ENCODE results near the gene CAPNS1.
"Not testable (repeated sequence)": the region's sequence is repeated elsewhere in the genome, so short reads cannot be mapped to it uniquely, and the experiment has no call there.

CAPNS1 gene

DNA sequence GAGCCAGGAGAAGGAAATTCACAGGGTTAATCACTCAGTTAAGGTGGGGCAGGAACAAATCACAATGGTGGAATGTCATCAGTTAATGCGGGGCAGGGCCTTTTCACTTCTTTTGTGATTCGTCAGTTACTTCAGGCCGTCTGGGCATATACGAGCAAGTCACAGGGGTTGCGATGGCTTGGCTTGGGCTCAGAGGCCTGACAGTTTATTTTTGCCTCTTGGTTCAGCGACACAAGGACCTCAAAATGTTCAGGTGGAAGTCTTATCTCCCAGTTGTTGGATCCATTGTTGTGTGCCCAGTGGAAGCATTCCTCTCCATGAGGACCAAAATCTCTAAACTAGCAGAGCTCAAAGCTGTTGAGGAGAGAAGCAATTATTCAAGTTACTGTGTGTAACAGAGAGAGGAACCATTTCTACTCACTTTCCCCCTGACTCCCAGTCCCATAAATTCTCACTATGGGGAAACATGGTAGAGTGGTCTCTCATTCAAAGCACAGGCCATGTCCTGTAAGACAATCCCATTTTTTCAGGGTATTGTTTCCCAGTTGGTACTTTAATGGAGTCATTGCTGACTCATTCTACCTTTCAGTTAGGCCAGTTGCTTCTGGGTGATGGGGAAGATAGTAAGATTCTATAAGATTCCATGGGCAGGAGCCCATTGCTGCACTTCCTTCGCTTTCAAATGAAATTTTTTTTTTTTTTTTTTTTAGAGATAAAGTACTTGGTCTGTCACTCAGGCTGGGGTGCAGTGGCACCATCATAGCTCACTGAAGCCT is 21.1 kb downstream of the CAPNS1 start:
- in situ Hi-C loops (cut with HindIII; ENCODE audit: low sequenced_read_pairs) = no loop called here
- DNase-seq (ENCODE audit: low read depth, low spot score) = no peak
- TF ChIP-seq, protein P1, sequence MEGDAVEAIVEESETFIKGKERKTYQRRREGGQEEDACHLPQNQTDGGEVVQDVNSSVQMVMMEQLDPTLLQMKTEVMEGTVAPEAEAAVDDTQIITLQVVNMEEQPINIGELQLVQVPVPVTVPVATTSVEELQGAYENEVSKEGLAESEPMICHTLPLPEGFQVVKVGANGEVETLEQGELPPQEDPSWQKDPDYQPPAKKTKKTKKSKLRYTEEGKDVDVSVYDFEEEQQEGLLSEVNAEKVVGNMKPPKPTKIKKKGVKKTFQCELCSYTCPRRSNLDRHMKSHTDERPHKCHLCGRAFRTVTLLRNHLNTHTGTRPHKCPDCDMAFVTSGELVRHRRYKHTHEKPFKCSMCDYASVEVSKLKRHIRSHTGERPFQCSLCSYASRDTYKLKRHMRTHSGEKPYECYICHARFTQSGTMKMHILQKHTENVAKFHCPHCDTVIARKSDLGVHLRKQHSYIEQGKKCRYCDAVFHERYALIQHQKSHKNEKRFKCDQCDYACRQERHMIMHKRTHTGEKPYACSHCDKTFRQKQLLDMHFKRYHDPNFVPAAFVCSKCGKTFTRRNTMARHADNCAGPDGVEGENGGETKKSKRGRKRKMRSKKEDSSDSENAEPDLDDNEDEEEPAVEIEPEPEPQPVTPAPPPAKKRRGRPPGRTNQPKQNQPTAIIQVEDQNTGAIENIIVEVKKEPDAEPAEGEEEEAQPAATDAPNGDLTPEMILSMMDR (IDR thresholded peaks at IDR 0.05; ENCODE audit: low read depth, low read length) = no peak
- no peak overlapping the region for H3K4me3 ChIP-seq (ENCODE audit: low read depth, low read length)

DNA sequence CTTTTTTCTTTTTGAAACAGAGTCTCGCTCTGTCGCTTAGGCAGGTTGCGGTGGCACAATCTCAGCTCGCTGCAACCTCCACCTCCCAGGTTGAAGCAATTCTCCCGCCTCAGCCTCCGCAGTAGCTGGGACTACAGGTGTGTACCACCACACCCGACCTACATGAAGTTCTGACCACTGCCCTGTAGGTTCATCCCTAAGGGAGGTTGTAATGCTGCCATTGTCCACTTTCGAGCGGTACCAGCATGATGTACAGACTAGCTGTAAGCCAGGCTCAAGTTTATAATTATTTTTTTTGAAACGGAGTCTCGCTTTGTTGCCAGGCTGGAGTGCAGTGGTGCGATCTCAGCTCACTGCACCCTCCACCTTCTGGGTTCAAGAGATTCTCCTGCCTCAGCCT is 23.9 kb downstream of the CAPNS1 start:
- TF ChIP-seq, protein P1 (IDR thresholded peaks at IDR 0.05; ENCODE audit: low read depth, low read length) = no peak
- in situ Hi-C loops (cut with HindIII; ENCODE audit: low sequenced_read_pairs) = no loop called here
- no peak for DNase-seq (ENCODE audit: low read depth, low spot score)
- H3K4me3 ChIP-seq (ENCODE audit: low read depth, low read length) = no peak overlapping the region

DNA sequence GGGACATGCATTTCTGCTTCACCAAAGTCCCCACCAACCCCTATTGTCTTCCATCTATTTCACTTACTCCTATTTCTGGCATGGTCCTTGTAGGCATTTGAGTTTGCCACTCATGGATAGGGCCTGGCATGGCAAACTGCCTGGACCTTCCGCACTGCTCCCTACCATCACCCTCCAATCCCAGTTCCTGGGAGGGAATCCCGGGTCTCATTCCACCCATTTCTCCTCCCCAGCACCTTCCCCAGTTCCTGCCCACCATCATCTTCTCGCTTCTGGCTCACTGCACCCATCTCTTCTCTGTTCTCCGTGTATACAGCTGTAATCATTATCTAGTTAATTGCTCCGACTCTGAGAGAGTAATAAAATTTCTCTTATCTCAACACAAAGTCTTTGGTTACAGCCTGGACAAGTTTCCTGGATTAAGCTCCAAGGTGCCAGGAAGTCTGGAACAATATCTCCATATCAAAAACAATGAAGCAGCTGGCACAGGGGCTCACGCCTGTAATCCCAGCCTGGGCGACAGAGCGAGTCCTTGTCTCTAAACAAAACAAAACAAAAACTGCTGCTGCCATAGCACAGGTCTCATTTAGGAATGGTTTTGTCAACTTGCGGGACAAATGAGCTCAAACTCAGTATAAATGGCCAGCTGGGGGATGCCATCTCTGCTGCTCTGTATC is 29.4 kb downstream of the CAPNS1 start:
- in situ Hi-C loops (cut with HindIII; ENCODE audit: low sequenced_read_pairs) = no loop called here
- TF ChIP-seq, protein P1 (IDR thresholded peaks at IDR 0.05; ENCODE audit: low read depth, low read length) = no peak
- DNase-seq (ENCODE audit: low read depth, low spot score) = no peak
- H3K4me3 ChIP-seq (ENCODE audit: low read depth, low read length) = no peak overlapping the region

DNA sequence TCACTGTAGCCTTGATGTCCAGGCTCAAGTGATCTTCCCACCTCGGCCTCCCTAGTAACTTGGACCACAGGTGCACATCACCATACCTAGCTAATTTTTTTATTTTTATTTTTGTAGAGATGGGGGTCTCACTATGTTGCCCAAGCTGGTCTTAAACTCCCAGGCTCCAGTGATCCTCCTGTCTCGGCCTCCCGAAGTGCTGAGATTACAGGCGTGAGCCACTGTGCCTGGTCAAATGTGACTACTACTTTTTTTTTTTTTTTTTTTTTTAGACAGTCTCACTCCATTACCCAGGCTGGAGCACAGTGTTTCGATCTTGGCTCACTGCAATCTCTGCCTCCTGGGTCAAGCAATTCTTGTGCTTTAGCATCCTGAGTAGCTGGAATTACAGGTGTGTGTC is 33.0 kb downstream of the CAPNS1 start:
- in situ Hi-C loops (cut with HindIII; ENCODE audit: low sequenced_read_pairs) = no loop called here
- DNase-seq (ENCODE audit: low read depth, low spot score) = no peak
- TF ChIP-seq, protein P1 (IDR thresholded peaks at IDR 0.05; ENCODE audit: low read depth, low read length) = no peak
- H3K4me3 ChIP-seq (ENCODE audit: low read depth, low read length) = no peak overlapping the region

DNA sequence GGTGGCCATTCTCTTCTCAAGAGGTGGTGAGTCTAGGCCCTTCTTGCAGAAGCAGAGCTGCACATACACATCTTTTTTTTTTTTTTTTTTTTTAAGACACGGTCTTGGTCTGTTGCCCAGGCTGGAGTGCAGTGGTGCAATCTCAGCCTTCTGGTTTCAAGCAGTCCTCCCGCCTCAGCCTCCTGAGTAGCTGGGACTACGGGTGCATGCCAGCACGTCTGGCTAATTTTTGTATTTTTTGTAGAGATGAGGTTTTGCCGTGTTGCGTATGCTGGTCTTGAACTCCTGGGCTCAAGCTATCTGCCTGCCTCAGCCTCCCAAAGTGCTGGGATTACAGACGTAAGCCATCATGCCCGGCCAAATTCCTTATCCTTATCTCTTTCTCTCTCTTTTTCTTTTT is 34.0 kb downstream of the CAPNS1 start:
- H3K4me3 ChIP-seq (ENCODE audit: low read depth, low read length); in situ Hi-C loops (cut with HindIII; ENCODE audit: low sequenced_read_pairs); DNase-seq (ENCODE audit: low read depth, low spot score): not testable (repeated sequence)

DNA sequence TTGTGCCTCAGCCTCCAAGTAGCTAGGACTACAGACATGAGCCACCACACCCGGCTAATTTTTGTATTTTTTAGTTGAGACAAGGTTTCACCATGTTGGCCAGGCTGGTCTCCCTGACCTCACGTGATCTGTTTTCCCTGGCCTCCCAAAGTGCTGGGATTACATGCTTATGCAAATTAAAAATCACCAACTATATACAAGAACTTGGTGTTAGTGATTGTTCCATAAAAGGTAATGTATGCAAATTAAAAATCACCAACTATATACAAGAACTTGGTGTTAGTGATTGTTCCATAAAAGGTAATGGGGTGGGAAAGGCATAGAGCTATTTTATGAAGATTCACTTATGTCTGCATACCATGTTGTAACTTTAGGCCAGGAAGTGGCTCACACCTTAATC is 39.2 kb downstream of the CAPNS1 start:
- DNase-seq (ENCODE audit: low read depth, low spot score); H3K4me3 ChIP-seq (ENCODE audit: low read depth, low read length); in situ Hi-C loops (cut with HindIII; ENCODE audit: low sequenced_read_pairs): not testable (repeated sequence)

DNA sequence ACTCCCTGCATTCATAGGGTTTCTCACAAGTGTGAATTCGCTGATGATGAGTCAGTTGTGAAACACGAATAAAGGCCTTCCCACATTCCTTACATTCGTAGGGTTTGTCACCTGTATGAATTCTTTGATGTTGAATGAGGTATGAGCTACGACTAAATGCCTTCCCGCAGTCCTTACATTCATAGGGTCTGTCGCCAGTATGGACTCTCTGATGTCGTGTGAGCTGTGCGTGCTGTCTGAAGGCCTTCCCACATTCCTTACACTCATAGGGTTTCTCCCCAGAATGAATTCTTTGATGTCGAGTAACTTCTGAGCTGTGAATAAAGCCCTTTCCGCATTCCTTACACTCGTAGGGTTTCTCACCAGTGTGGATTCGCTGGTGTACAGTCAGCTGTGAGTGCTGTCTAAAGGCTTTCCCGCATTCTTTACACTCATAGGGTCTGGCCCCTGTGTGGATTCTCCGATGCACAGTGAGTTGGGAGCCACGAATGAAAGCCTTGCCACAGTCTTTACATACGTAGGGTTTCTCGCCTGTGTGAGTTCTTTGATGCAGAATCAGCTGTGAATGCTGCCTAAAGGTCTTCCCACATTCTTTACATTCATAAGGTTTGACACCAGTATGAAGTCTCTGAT is 42.9 kb downstream of the CAPNS1 start:
- in situ Hi-C loops (cut with HindIII; ENCODE audit: low sequenced_read_pairs) = no loop called here
- no peak overlapping the region for H3K4me3 ChIP-seq (ENCODE audit: low read depth, low read length)
- TF ChIP-seq, protein P1 (IDR thresholded peaks at IDR 0.05; ENCODE audit: low read depth, low read length) = no peak
- DNase-seq (ENCODE audit: low read depth, low spot score) = peak; percentile 80
